CD4-positive, alpha-beta T cell (primary cell): ENCODE measurements around the gene SCFD2. TPM values are rescaled to one million over a fixed set of nuclear protein-coding genes. Genes with fewer than 3 reads are reported as not detected.

Experiments
- ATAC-seq: fragments of 200-7000 bp; cut with Tn5 transposase; one replicate; pipeline ENCODE4 v1.10.0; 2022; ENCODE audit warnings: mild to moderate bottlenecking; ENCODE audit not compliant: poor library complexity
- CTCF ChIA-PET: fragments of 350-600 bp; sonication (Branson Sonifier 250); formaldehyde crosslinking; loops from one replicate; lab custom pipeline; 2021; ENCODE audit warnings: antibody characterized with exemption, inconsistent platforms; lab: Charles Lee
- POLR2A ChIA-PET: fragments of 350-600 bp; sonication (Branson Sonifier 250); formaldehyde crosslinking; loops from one replicate; lab custom pipeline; 2021; ENCODE audit warnings: antibody characterized with exemption, inconsistent platforms; lab: Charles Lee
- DNase-seq, 14 experiments: peaks; one replicate each; pipeline ENCODE4 v3.0.0-alpha.2; 2013 to 2020; ENCODE audit warnings: mixed read lengths in 2 of 14
- H3K27ac ChIP-seq, 2 donors: one replicate each; pipeline versions ENCODE4 v1.5.1 to v1.7.0; 2013; ENCODE audit warnings: low read length in 2 of 2, low read depth in 1 of 2, mild to moderate bottlenecking in 1 of 2
- H3K27me3 ChIP-seq, 2 experiments: 1 replicate in 1 of 2; 2 replicates in 1 of 2; pipeline versions ENCODE4 v1.6.1 to v1.7.0; 2013; ENCODE audit warnings: low read length in 2 of 2, control low read depth in 1 of 2, mild to moderate bottlenecking in 1 of 2, moderate library complexity in 1 of 2; ENCODE audit not compliant: insufficient read depth in 2 of 2, control insufficient read depth in 1 of 2
- H3K36me3 ChIP-seq: one replicate; pipeline ENCODE4 v1.6.1; 2013; ENCODE audit warnings: low read length, control low read depth; ENCODE audit not compliant: insufficient read depth
- H3K4me1 ChIP-seq: one replicate; pipeline ENCODE4 v1.6.1; 2013; ENCODE audit warnings: low read length, control low read depth; ENCODE audit not compliant: insufficient read depth
- H3K4me3 ChIP-seq: one replicate; pipeline ENCODE4 v1.5.1; 2013; ENCODE audit warnings: mild to moderate bottlenecking, low read length, moderate library complexity
- H3K9me3 ChIP-seq, 2 experiments: 1 replicate in 1 of 2; 2 replicates in 1 of 2; pipeline versions ENCODE4 v1.6.1 to v1.7.0; 2013; ENCODE audit warnings: low read length in 2 of 2, mild to moderate bottlenecking in 2 of 2, control low read depth in 1 of 2, moderate library complexity in 1 of 2; ENCODE audit not compliant: control insufficient read depth in 1 of 2, insufficient read depth in 1 of 2
- H3K27ac Mint-ChIP-seq: one replicate; pipeline ENCODE4 v1.8.0; 2020; ENCODE audit warnings: mixed read lengths
- H3K27me3 Mint-ChIP-seq: one replicate; pipeline ENCODE4 v1.8.0; 2021; ENCODE audit warnings: mixed read lengths
- H3K36me3 Mint-ChIP-seq: one replicate; pipeline ENCODE4 v1.8.0; 2021; ENCODE audit warnings: low read depth, mixed read lengths
- H3K4me1 Mint-ChIP-seq: one replicate; pipeline ENCODE4 v1.8.0; 2021; ENCODE audit warnings: low read depth, mixed read lengths
- H3K4me3 Mint-ChIP-seq: one replicate; pipeline ENCODE4 v1.8.0; 2020; ENCODE audit warnings: mild to moderate bottlenecking, mixed read lengths
- H3K9me3 Mint-ChIP-seq: one replicate; pipeline ENCODE4 v1.8.0; 2020; ENCODE audit warnings: mixed read lengths
- CTCF ChIP-seq: fragments of 200-600 bp; IDR thresholded peaks from one replicate; pipeline ENCODE4 v1.8.0; 2022; ENCODE audit warnings: antibody characterized with exemption, mild to moderate bottlenecking
- intact Hi-C, 2 experiments: fragments of 100-400 bp; cut with DNase I in 1 of 2; cut with micrococcal nuclease in 1 of 2; formaldehyde crosslinking; loops; one replicate each; pipeline versions ENCODE4 v1.15.1 to v1.9.0; 2023 to 2025; cut with DNase I, micrococcal nuclease
- total RNA-seq, 174 experiments: library from RNA in 2 of 174; stranded (reverse) in 2 of 174; gene quantifications; one replicate each; pipeline ENCODE4 v1.2.3 and lab custom pipeline; 2021 to 2026

The SCFD2 gene
- total RNA-seq, 2 experiments from 2014 or later, result 15.4 to 17.6 TPM

- DNase-seq (no peak), ATAC-seq (no peak)
- Histone ChIP-seq H3K4me1 (no peaks in the 10 kb centered on the region), H3K36me3 (no peaks in the 10 kb centered on the region), H3K27ac (no peak overlapping the region), H3K27me3 (no peaks in the 10 kb centered on the region), H3K9me3 (no peaks in the 10 kb centered on the region), H3K4me3 (no peak overlapping the region)
- TF ChIP-seq CTCF, result no peak
- Mint-ChIP-seq H3K9me3 (no peaks in the 10 kb centered on the region), H3K36me3 (peaks cover 5% of the 10 kb centered on the region), H3K27me3 (no peaks in the 10 kb centered on the region), H3K4me1 (no peaks in the 10 kb centered on the region), H3K27ac (no peak overlapping the region), H3K4me3 (no peak overlapping the region)
- CTCF ChIA-PET, result no interaction called here
- POLR2A ChIA-PET, result no interaction called here
- intact Hi-C loops, result no loop called here
Observed at GRCh38 chr4:53023677-53024299, 342.1 kb downstream of the SCFD2 start.

GRCh38 chr4:53022513-53023100 lies 343.3 kb downstream of the SCFD2 start:
- intact Hi-C loops, result no loop called here

GRCh38 chr4:53021754-53022512 lies 343.9 kb downstream of the SCFD2 start:
- ChIA-PET POLR2A (no interaction called here), CTCF (no interaction called here)
- H3K4me3 ChIP-seq, result no peak overlapping the region
- H3K27ac Mint-ChIP-seq, result no peak overlapping the region
- H3K4me1 ChIP-seq, result no peaks in the 10 kb centered on the region
- no peaks in the 10 kb centered on the region for H3K4me1 Mint-ChIP-seq
- TF ChIP-seq CTCF, result no peak
- DNase-seq, result no peak
- H3K27me3 ChIP-seq, result no peaks in the 10 kb centered on the region
- H3K4me3 Mint-ChIP-seq, result no peak overlapping the region
- H3K27me3 Mint-ChIP-seq, result no peaks in the 10 kb centered on the region
- ATAC-seq, result no peak
- no peak overlapping the region for H3K27ac ChIP-seq
- H3K9me3 ChIP-seq, result no peaks in the 10 kb centered on the region
- H3K9me3 Mint-ChIP-seq, result no peaks in the 10 kb centered on the region
- H3K36me3 ChIP-seq, result no peaks in the 10 kb centered on the region
- peaks cover 2% of the 10 kb centered on the region for H3K36me3 Mint-ChIP-seq
- intact Hi-C loops, result no loop called here

More at GRCh38 chr4:53022513-53023100, 343.3 kb downstream of the SCFD2 start:
- Histone ChIP-seq H3K36me3 (no peaks in the 10 kb centered on the region), H3K4me3 (no peak overlapping the region), H3K27ac (no peak overlapping the region), H3K4me1 (no peaks in the 10 kb centered on the region), H3K27me3 (no peaks in the 10 kb centered on the region), H3K9me3 (no peaks in the 10 kb centered on the region)
- no peak for DNase-seq
- Mint-ChIP-seq H3K4me1 (no peaks in the 10 kb centered on the region), H3K27ac (no peak overlapping the region), H3K4me3 (no peak overlapping the region), H3K9me3 (no peaks in the 10 kb centered on the region), H3K27me3 (no peaks in the 10 kb centered on the region), H3K36me3 (peaks cover 5% of the 10 kb centered on the region)
- ATAC-seq, result no peak
- POLR2A ChIA-PET, result no interaction called here
- CTCF ChIA-PET, result no interaction called here
- no peak for TF ChIP-seq CTCF
